HEK293 (cell line): ENCODE results near the gene SAC3D1.

Experiments used
- GLIS1 ChIP-seq: fragments of 450-650 bp; formaldehyde crosslinking; IDR thresholded peaks from 2 replicates; pipeline ENCODE4 v1.5.1; 2016; ENCODE audit warnings: missing biosample characterization, missing genetic modification characterization
- KLF9 ChIP-seq: fragments of 450-650 bp; formaldehyde crosslinking; IDR thresholded peaks from 2 replicates; pipeline ENCODE4 v1.5.1; 2016; ENCODE audit warnings: missing biosample characterization, missing genetic modification characterization, low read depth
- MZF1 ChIP-seq: fragments of 450-650 bp; formaldehyde crosslinking; IDR thresholded peaks from 2 replicates; pipeline ENCODE4 v1.5.1; 2017; ENCODE audit warnings: missing biosample characterization, missing genetic modification characterization, borderline replicate concordance
- PRDM1 ChIP-seq: fragments of 450-650 bp; formaldehyde crosslinking; IDR thresholded peaks from 2 replicates; pipeline ENCODE4; 2016; ENCODE audit warnings: missing biosample characterization, missing genetic modification characterization
- YY1 ChIP-seq: fragments of 450-650 bp; formaldehyde crosslinking; IDR thresholded peaks from 2 replicates; pipeline ENCODE4 v1.5.1; 2018; ENCODE audit warnings: missing biosample characterization, missing genetic modification characterization
- ZBTB21 ChIP-seq: fragments of 450-650 bp; formaldehyde crosslinking; IDR thresholded peaks from 2 replicates; pipeline ENCODE4 v1.5.1; 2017; ENCODE audit warnings: missing biosample characterization, missing genetic modification characterization
- ZBTB8A ChIP-seq: fragments of 450-650 bp; formaldehyde crosslinking; IDR thresholded peaks from 2 replicates; pipeline ENCODE4 v1.5.1; 2016; ENCODE audit warnings: missing biosample characterization, missing genetic modification characterization
- ZEB2 ChIP-seq: fragments of 450-650 bp; formaldehyde crosslinking; IDR thresholded peaks from 2 replicates; pipeline ENCODE4 v1.5.1; 2016; ENCODE audit warnings: missing biosample characterization, missing genetic modification characterization
- ZFP3 ChIP-seq: fragments of 450-650 bp; formaldehyde crosslinking; IDR thresholded peaks from 2 replicates; pipeline ENCODE4 v1.5.1; 2016; ENCODE audit warnings: low read depth, missing biosample characterization, missing genetic modification characterization
- ZIC2 ChIP-seq: fragments of 450-650 bp; formaldehyde crosslinking; IDR thresholded peaks from 2 replicates; pipeline ENCODE4 v1.5.1; 2016; ENCODE audit warnings: missing biosample characterization, missing genetic modification characterization
- ZNF184 ChIP-seq: fragments of 450-650 bp; IDR thresholded peaks from 2 replicates; pipeline ENCODE4 v1.5.1; 2018; ENCODE audit warnings: missing biosample characterization, mild to moderate bottlenecking, missing genetic modification characterization
- ZNF214 ChIP-seq: fragments of 450-650 bp; formaldehyde crosslinking; IDR thresholded peaks from 2 replicates; pipeline ENCODE4 v1.5.1; 2017; ENCODE audit warnings: missing biosample characterization, mild to moderate bottlenecking, missing genetic modification characterization, borderline replicate concordance
- ZNF248 ChIP-seq: fragments of 450-650 bp; formaldehyde crosslinking; IDR thresholded peaks from 2 replicates; pipeline ENCODE4 v1.5.1; 2017; ENCODE audit warnings: missing biosample characterization, missing genetic modification characterization
- ZNF302 ChIP-seq: fragments of 450-650 bp; formaldehyde crosslinking; IDR thresholded peaks from 2 replicates; pipeline ENCODE4 v1.5.1; 2016; ENCODE audit warnings: missing biosample characterization, missing genetic modification characterization, low read depth
- ZNF37A ChIP-seq: fragments of 450-650 bp; IDR thresholded peaks from 2 replicates; pipeline ENCODE4 v1.5.1; 2018; ENCODE audit warnings: missing biosample characterization, missing genetic modification characterization
- ZNF433 ChIP-seq: fragments of 450-650 bp; formaldehyde crosslinking; IDR thresholded peaks from 2 replicates; pipeline ENCODE4 v1.5.1; 2016; ENCODE audit warnings: missing biosample characterization, missing genetic modification characterization, low read depth
- ZNF513 ChIP-seq: fragments of 450-650 bp; IDR thresholded peaks from 2 replicates; pipeline ENCODE4 v1.5.1; 2018; ENCODE audit warnings: missing biosample characterization, missing genetic modification characterization
- ZNF561 ChIP-seq: fragments of 450-650 bp; IDR thresholded peaks from 2 replicates; pipeline ENCODE4 v1.5.1; 2018; ENCODE audit warnings: missing biosample characterization, missing genetic modification characterization, borderline replicate concordance
- ZNF600 ChIP-seq: fragments of 450-650 bp; formaldehyde crosslinking; IDR thresholded peaks from 2 replicates; pipeline ENCODE4 v1.5.1; 2016; ENCODE audit warnings: missing biosample characterization, missing genetic modification characterization
- ZNF621 ChIP-seq: fragments of 450-650 bp; formaldehyde crosslinking; IDR thresholded peaks from 2 replicates; pipeline ENCODE4 v1.5.1; 2017; ENCODE audit warnings: missing biosample characterization, missing genetic modification characterization
- ZNF624 ChIP-seq: fragments of 450-650 bp; formaldehyde crosslinking; IDR thresholded peaks from 2 replicates; pipeline ENCODE4 v1.5.1; 2017; ENCODE audit warnings: missing biosample characterization, missing genetic modification characterization
- ZNF629 ChIP-seq: fragments of 450-650 bp; formaldehyde crosslinking; IDR thresholded peaks from 2 replicates; pipeline ENCODE4 v1.5.1; 2017; ENCODE audit warnings: missing biosample characterization, missing genetic modification characterization
- ZNF660 ChIP-seq: fragments of 450-650 bp; IDR thresholded peaks from 2 replicates; pipeline ENCODE4 v1.5.1; 2018; ENCODE audit warnings: missing biosample characterization, mild to moderate bottlenecking, missing genetic modification characterization
- ZNF664 ChIP-seq: fragments of 450-650 bp; formaldehyde crosslinking; IDR thresholded peaks from 2 replicates; pipeline ENCODE4 v1.5.1; 2016; ENCODE audit warnings: missing biosample characterization, missing genetic modification characterization
- ZNF707 ChIP-seq: fragments of 450-650 bp; formaldehyde crosslinking; IDR thresholded peaks from 2 replicates; pipeline ENCODE4 v1.5.1; 2016; ENCODE audit warnings: missing biosample characterization, missing genetic modification characterization
- ZNF76 ChIP-seq: fragments of 450-650 bp; formaldehyde crosslinking; IDR thresholded peaks from 2 replicates; pipeline ENCODE4; 2016; ENCODE audit warnings: low read depth, missing biosample characterization, missing genetic modification characterization, borderline replicate concordance
- ZNF791 ChIP-seq: fragments of 450-650 bp; formaldehyde crosslinking; IDR thresholded peaks from 2 replicates; pipeline ENCODE4 v1.5.1; 2016; ENCODE audit warnings: missing biosample characterization, missing genetic modification characterization
- ZNF830 ChIP-seq: fragments of 450-650 bp; IDR thresholded peaks from 2 replicates; pipeline ENCODE4 v1.5.0; 2018; ENCODE audit warnings: missing biosample characterization, missing genetic modification characterization, low read depth, mild to moderate bottlenecking, moderate library complexity
- TF ChIP-seq, protein P1 (sequence below): fragments of 450-650 bp; formaldehyde crosslinking; IDR thresholded peaks from 2 replicates; pipeline ENCODE4 v1.5.1; 2016; ENCODE audit warnings: missing biosample characterization, missing genetic modification characterization
- TF ChIP-seq, protein P2 (sequence below): fragments of 450-650 bp; formaldehyde crosslinking; IDR thresholded peaks from 2 replicates; pipeline ENCODE4 v1.5.1; 2016; ENCODE audit warnings: missing biosample characterization, missing genetic modification characterization

Gene SAC3D1

GRCh38 chr11:65013130-65013887 lies 27.7 kb upstream of the SAC3D1 start (continued):
- no peak for TF ChIP-seq ZNF621 (tag by site-specific recombination)
- no peak for TF ChIP-seq ZIC2 (tag by site-specific recombination)
- peak; percentile 34; the same call in 1 of the 2 replicates for TF ChIP-seq ZNF76 (tag by site-specific recombination)
- TF ChIP-seq ZNF561 (tag by site-specific recombination) = peak; percentile 29; the same call in 1 of the 2 replicates
- no peak for TF ChIP-seq ZNF433 (tag by site-specific recombination)
- TF ChIP-seq ZNF248 (tag by site-specific recombination) = no peak
- no peak for TF ChIP-seq ZBTB8A (tag by site-specific recombination)
- no peak for TF ChIP-seq ZNF214 (tag by site-specific recombination)
- TF ChIP-seq ZNF624 (tag by site-specific recombination) = no peak
- TF ChIP-seq ZNF600 (tag by site-specific recombination) = peak; percentile 94
- TF ChIP-seq MZF1 = 0 out of 2 replicates have a peak, but pooled peaks have one; percentile 29
- no peak for TF ChIP-seq ZNF830 (tag by site-specific recombination)
- peak; percentile 48; the same call in 1 of the 2 replicates for TF ChIP-seq KLF9 (tag by site-specific recombination)
- TF ChIP-seq ZNF660 (tag by site-specific recombination) = peak; percentile 66; the same call in 1 of the 2 replicates
- TF ChIP-seq ZFP3 (tag by site-specific recombination) = no peak
- 0 out of 2 replicates have a peak, but pooled peaks have one; percentile 10 for TF ChIP-seq ZNF184 (tag by site-specific recombination)
- 0 out of 2 replicates have a peak, but pooled peaks have one; percentile 29 for TF ChIP-seq YY1 (tag by site-specific recombination)
- TF ChIP-seq, protein P1, sequence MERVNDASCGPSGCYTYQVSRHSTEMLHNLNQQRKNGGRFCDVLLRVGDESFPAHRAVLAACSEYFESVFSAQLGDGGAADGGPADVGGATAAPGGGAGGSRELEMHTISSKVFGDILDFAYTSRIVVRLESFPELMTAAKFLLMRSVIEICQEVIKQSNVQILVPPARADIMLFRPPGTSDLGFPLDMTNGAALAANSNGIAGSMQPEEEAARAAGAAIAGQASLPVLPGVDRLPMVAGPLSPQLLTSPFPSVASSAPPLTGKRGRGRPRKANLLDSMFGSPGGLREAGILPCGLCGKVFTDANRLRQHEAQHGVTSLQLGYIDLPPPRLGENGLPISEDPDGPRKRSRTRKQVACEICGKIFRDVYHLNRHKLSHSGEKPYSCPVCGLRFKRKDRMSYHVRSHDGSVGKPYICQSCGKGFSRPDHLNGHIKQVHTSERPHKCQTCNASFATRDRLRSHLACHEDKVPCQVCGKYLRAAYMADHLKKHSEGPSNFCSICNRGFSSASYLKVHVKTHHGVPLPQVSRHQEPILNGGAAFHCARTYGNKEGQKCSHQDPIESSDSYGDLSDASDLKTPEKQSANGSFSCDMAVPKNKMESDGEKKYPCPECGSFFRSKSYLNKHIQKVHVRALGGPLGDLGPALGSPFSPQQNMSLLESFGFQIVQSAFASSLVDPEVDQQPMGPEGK (tag by site-specific recombination) = 0 out of 2 replicates have a peak, but pooled peaks have one; percentile 94
- TF ChIP-seq GLIS1 (tag by site-specific recombination) = no peak
- no peak for TF ChIP-seq ZNF302 (tag by site-specific recombination)
- TF ChIP-seq ZNF707 (tag by site-specific recombination) = no peak
- no peak for TF ChIP-seq ZNF513
- TF ChIP-seq ZNF791 (tag by site-specific recombination) = no peak
- TF ChIP-seq, protein P2, sequence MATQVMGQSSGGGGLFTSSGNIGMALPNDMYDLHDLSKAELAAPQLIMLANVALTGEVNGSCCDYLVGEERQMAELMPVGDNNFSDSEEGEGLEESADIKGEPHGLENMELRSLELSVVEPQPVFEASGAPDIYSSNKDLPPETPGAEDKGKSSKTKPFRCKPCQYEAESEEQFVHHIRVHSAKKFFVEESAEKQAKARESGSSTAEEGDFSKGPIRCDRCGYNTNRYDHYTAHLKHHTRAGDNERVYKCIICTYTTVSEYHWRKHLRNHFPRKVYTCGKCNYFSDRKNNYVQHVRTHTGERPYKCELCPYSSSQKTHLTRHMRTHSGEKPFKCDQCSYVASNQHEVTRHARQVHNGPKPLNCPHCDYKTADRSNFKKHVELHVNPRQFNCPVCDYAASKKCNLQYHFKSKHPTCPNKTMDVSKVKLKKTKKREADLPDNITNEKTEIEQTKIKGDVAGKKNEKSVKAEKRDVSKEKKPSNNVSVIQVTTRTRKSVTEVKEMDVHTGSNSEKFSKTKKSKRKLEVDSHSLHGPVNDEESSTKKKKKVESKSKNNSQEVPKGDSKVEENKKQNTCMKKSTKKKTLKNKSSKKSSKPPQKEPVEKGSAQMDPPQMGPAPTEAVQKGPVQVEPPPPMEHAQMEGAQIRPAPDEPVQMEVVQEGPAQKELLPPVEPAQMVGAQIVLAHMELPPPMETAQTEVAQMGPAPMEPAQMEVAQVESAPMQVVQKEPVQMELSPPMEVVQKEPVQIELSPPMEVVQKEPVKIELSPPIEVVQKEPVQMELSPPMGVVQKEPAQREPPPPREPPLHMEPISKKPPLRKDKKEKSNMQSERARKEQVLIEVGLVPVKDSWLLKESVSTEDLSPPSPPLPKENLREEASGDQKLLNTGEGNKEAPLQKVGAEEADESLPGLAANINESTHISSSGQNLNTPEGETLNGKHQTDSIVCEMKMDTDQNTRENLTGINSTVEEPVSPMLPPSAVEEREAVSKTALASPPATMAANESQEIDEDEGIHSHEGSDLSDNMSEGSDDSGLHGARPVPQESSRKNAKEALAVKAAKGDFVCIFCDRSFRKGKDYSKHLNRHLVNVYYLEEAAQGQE = 0 out of 2 replicates have a peak, but pooled peaks have one; percentile 31
- TF ChIP-seq ZBTB21 = peak; percentile 49
- TF ChIP-seq ZNF664 = peak; percentile 95
- TF ChIP-seq PRDM1 (tag by site-specific recombination) = no peak
- no peak for TF ChIP-seq ZNF37A (tag by site-specific recombination)
- peak; percentile 93; the same call in 1 of the 2 replicates for TF ChIP-seq ZEB2 (tag by site-specific recombination)
- peak; percentile 75 for TF ChIP-seq ZNF629 (tag by site-specific recombination)
